Measurements from ENCODE around the gene ROBO3.

- TF ChIP-seq, protein P1, sequence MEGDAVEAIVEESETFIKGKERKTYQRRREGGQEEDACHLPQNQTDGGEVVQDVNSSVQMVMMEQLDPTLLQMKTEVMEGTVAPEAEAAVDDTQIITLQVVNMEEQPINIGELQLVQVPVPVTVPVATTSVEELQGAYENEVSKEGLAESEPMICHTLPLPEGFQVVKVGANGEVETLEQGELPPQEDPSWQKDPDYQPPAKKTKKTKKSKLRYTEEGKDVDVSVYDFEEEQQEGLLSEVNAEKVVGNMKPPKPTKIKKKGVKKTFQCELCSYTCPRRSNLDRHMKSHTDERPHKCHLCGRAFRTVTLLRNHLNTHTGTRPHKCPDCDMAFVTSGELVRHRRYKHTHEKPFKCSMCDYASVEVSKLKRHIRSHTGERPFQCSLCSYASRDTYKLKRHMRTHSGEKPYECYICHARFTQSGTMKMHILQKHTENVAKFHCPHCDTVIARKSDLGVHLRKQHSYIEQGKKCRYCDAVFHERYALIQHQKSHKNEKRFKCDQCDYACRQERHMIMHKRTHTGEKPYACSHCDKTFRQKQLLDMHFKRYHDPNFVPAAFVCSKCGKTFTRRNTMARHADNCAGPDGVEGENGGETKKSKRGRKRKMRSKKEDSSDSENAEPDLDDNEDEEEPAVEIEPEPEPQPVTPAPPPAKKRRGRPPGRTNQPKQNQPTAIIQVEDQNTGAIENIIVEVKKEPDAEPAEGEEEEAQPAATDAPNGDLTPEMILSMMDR (IDR thresholded peaks at IDR 0.05) = peak; percentile 22 to 41 (median 33)
- no peak for TF ChIP-seq POLR2A (IDR thresholded peaks at IDR 0.05)
Observed at GRCh38 chr11:124867700-124868099, 2.5 kb downstream of the ROBO3 start.

All from body of pancreas (tissue), 4 donors.